Esophagus muscularis mucosa (tissue), 4 donors: ENCODE measurements around the gene ARHGEF40.

Source experiments
- CTCF ChIP-seq, 3 experiments: fragments of 200-600 bp in 2 of 3; fragments of 450-650 bp in 1 of 3; sonication (generic) in 2 of 3; IDR thresholded peaks; one replicate each; pipeline ENCODE4 v1.5.1; 2017 to 2019; ENCODE audit warnings: antibody characterized with exemption in 3 of 3, mild to moderate bottlenecking in 2 of 3, moderate library complexity in 1 of 3
- EP300 ChIP-seq: sonication (generic); formaldehyde crosslinking; IDR thresholded peaks from one replicate; pipeline ENCODE4 v1.6.1; 2017; ENCODE audit warnings: antibody characterized with exemption
- POLR2A ChIP-seq: fragments of 450-650 bp; IDR thresholded peaks from one replicate; pipeline ENCODE4 v1.6.1; 2017; ENCODE audit warnings: antibody characterized with exemption, moderate library complexity, mild to moderate bottlenecking, low read depth
- POLR2AphosphoS5 ChIP-seq, 2 donors: sonication (generic); formaldehyde crosslinking; IDR thresholded peaks; one replicate each; pipeline ENCODE4 v1.6.1; 2017; ENCODE audit warnings: antibody characterized with exemption in 2 of 2

- TF ChIP-seq POLR2A, result no peak
- TF ChIP-seq EP300, result no peak
- no peak for TF ChIP-seq CTCF (IDR thresholded peaks at IDR 0.05)
- TF ChIP-seq POLR2AphosphoS5 (IDR thresholded peaks at IDR 0.05), result no peak
Observed at GRCh38 chr14:21023174-21023573, 46.9 kb upstream of the ARHGEF40 start.
